Thymus (tissue), 11 donors: Measurements from ENCODE around the gene DNAJC16. TPM values are rescaled to one million over a fixed set of nuclear protein-coding genes. Genes with fewer than 3 reads are reported as not detected.
"Not testable (repeated sequence)": the region's sequence is repeated elsewhere in the genome, so short reads cannot be mapped to it uniquely, and the experiment has no call there.

Experiments
- DNase-seq, 9 donors: peaks; one replicate each; pipeline ENCODE4 v3.0.0-alpha.2; 2013; ENCODE audit warnings: low spot score in 9 of 9, low read depth in 6 of 9, missing footprints in 1 of 9
- H3K27ac ChIP-seq, 2 donors: one replicate each; pipeline ENCODE4 v1.5.1; 2013; ENCODE audit warnings: control low read depth in 1 of 2, low read depth in 1 of 2, low read length in 1 of 2, mild to moderate bottlenecking in 1 of 2, moderate library complexity in 1 of 2
- H3K27me3 ChIP-seq, 2 donors: one replicate each; pipeline ENCODE4 v1.5.1; 2013; ENCODE audit warnings: low read length in 1 of 2; ENCODE audit not compliant: control insufficient read depth in 2 of 2, insufficient read depth in 1 of 2
- H3K36me3 ChIP-seq, 2 donors: one replicate each; pipeline ENCODE4 v1.5.1; 2013; ENCODE audit warnings: low read length in 1 of 2, mild to moderate bottlenecking in 1 of 2, moderate library complexity in 1 of 2; ENCODE audit not compliant: control insufficient read depth in 2 of 2, insufficient read depth in 2 of 2
- H3K4me1 ChIP-seq, 2 donors: one replicate each; pipeline ENCODE4 v1.5.1; 2013; ENCODE audit warnings: low read length in 2 of 2; ENCODE audit not compliant: control insufficient read depth in 2 of 2, insufficient read depth in 2 of 2
- H3K4me3 ChIP-seq, 2 donors: one replicate each; pipeline ENCODE4 v1.5.1; 2013; ENCODE audit warnings: low read length in 2 of 2, control low read depth in 1 of 2, mild to moderate bottlenecking in 1 of 2
- H3K9me3 ChIP-seq, 2 donors: one replicate each; pipeline ENCODE4 v1.5.1; 2013; ENCODE audit warnings: low read length in 1 of 2, mild to moderate bottlenecking in 1 of 2; ENCODE audit not compliant: control insufficient read depth in 2 of 2, insufficient read depth in 1 of 2
- WGBS: extraction: QIAGEN DNeasy Blood & Tissue Kit; methylation state at CpG from one replicate; pipeline ENCODE4 v1.1.7; 2013; 5-methylcytosine and 5-hydroxymethylcytosine counted together
- polyA plus RNA-seq: library from polyadenylated mRNA; stranded (reverse); fragments of 200-250 nt; gene quantifications from one replicate; pipeline ENCODE4 v1.2.3, GENCODE V29; 2013
- total RNA-seq: library from RNA; stranded (reverse); fragments of 120-200 nt; gene quantifications from one replicate; pipeline ENCODE4 v1.2.4, GENCODE V29; 2013
- donor health status: healthy.

Gene DNAJC16
- total and polyA plus RNA-seq, 2 donors, result 6.5 to 8.4 TPM

DNA sequence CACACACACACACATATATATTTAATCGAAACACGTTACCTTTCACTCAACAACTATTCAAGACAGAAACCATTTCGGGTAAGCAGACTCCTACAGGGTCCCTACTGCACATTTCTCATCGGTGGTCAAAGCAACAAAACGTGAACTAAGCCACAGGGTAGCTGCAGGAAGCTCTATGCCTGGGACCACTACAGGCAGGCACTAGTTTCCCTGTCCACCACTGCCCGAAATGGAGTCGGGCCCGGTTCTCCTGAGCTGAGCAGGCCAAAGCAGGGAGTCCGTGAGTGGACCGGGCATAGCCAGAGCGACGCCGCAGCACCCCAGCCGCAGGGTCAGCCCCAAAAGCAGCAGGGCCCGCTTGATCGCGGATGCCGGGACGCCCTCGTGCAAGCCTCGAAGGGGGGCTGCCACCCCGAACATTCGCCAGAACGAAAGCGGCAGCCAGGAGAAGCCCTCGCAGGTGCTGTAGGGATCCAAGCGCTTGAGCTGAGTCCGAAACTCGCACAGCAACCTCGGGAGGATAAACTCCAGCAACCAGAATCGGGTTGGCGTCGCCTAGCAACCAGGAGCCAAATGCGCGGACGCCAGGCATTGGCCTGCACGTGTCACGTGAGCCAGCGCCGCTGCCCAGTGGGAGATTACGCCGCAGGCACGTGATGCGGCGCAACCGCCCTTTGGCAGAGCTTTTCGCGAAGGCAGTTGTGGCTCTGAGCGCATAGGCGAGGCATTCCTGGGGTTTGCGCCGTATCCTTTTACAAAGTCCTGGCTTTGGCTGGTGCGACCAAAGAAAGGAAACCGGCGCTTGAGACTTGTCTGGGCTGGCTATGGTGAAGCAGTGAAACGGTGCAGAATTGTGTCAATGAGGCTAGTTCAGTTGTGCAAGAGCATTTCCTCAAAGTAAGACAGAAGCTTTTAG, 76.7 kb downstream of the DNAJC16 start:
- DNase-seq, result peak; percentile 80 to 95 (median 86)
- Histone ChIP-seq H3K4me1 (peaks cover 7 to 11% of the 10 kb centered on the region in 2 donors), H3K27me3 (no peaks in the 10 kb centered on the region), H3K27ac (peak overlapping the region; percentile 72 to 74), H3K9me3 (peaks cover 0 to 5% of the 10 kb centered on the region in 2 donors), H3K4me3 (peak overlapping the region; percentile 68 to 72), H3K36me3 (no peaks in the 10 kb centered on the region)
- WGBS, result 3% methylated on average over 56 of the region's 56 CpGs

DNA sequence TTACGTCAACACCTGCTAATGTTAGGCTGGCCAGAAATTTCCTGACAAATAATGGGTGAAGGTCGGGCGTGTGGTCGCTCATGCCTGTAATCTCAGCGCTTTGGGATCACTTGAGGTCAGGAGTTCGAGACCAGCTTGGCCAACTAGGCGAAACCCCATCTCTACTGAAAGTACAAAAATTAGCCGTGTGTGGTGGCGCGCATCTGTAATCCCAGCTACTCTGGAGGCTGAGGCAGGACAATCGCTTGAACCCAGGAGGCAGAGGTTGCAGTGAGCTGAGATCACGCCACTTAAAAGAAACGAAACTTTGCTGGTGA, 77.3 kb downstream of the DNAJC16 start:
- Histone ChIP-seq H3K27ac (peak overlapping the region; percentile 46 to 70), H3K4me1 (peaks cover 7 to 11% of the 10 kb centered on the region in 2 donors), H3K4me3 (peak overlapping the region; percentile 68 to 72)
- not testable (repeated sequence) for DNase-seq, H3K36me3 ChIP-seq, H3K27me3 ChIP-seq, H3K9me3 ChIP-seq
- 71% methylated on average over 13 of the region's 13 CpGs for WGBS

DNA sequence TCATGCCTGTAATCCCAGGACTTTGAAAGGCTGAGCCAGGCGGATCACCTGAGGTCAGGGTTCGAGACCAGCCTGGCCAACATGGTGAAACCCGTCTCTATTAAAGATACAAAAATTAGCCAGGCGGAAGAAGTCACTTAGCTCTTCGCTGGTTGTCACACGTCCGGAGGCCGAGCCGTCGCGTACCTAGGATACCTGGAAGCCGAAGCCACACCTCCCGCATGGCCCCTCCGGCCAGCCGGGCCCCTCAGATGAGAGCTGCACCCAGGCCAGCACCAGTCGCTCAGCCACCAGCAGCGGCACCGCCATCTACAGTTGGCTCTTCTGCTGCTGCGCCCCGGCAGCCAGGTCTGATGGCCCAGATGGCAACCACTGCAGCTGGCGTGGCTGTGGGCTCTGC, 77.8 kb downstream of the DNAJC16 start:
- DNase-seq, result not testable (repeated sequence)
- H3K27ac ChIP-seq, result peak overlapping the region in 1 of 2 donors; percentile 27
- WGBS, result 99% methylated on average over 21 of the region's 21 CpGs

DNA sequence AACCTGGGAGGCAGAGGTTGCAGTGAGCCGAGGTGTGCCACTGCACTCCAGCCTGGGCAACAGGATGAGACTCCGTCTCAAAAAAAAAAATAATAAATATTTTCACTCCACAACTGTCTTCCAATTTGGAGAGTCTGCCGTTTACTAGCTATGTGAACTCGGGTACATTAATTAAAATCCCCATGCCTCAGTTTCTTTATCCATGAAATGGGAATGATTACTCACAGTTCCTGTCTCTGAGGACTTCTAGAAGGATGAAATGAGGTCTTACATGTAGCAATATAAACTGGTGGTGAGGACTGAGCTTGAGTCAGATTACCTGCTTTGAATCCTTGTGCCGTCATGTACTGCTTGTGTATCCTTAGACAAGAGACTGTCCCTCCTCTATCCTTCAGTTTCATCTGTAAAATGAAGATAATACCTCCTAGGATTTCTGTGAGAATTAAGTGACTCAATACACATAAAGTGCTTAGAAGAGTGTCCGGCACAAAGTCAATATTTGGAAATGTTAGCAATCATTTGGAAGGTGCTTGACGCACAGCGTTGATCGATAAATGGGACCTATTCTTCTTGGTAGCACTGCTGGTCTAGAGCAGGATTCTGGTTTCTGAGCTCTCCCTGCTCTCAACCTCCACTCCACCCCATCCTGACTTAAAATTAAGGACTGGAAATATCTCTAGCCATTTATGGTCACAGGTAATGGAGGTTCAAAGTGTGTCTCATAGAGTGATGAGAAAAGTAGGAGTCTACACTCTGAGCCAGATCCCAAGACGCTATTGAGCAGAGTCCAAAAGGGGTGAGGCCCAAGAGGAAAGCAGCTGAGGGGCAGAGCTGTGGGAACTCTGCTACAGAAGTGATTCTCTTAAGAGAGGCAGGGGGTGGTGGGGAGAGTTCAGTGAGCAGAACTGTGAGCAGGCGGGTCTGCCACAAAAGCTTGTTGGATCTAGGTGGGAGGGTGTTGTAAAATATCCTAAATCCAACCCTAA, 79.0 kb downstream of the DNAJC16 start:
- H3K27ac ChIP-seq, result no peak overlapping the region
- no peak overlapping the region for H3K4me3 ChIP-seq
- H3K36me3 ChIP-seq, result no peaks in the 10 kb centered on the region
- no peaks in the 10 kb centered on the region for H3K27me3 ChIP-seq
- WGBS, result 94% methylated on average over 11 of the region's 11 CpGs
- H3K4me1 ChIP-seq, result peaks cover 7 to 11% of the 10 kb centered on the region in 2 donors
- peaks cover 0 to 5% of the 10 kb centered on the region in 2 donors for H3K9me3 ChIP-seq
- DNase-seq, result no peak

More for the DNA sequence above, 77.8 kb downstream of the DNAJC16 start:
- peaks cover 7 to 11% of the 10 kb centered on the region in 2 donors for H3K4me1 ChIP-seq
- H3K36me3 ChIP-seq, H3K9me3 ChIP-seq, H3K4me3 ChIP-seq, H3K27me3 ChIP-seq: not testable (repeated sequence)

DNA sequence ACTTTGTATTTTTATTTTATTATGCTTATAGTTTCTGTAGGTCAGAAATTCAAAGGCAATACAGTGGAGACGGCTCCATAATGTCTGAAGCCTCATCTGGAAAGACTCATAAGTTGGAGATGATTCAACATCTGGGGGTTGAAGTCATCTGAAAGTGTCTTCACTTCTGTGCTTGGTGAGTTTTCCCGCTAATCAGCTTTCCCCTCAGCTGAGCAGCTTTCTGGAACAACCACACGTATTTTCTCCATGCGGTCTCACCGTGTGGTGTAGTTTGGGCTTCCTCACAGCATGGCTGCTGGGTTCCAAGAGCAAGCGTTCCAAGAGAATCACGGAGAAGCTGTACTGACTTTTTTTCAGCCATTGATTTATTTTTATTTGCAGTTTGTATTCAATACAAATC, 83.0 kb downstream of the DNAJC16 start:
- no peaks in the 10 kb centered on the region for H3K36me3 ChIP-seq
- H3K4me1 ChIP-seq, result no peaks in the 10 kb centered on the region
- H3K27me3 ChIP-seq, result no peaks in the 10 kb centered on the region
- no peaks in the 10 kb centered on the region for H3K9me3 ChIP-seq
- WGBS, result 96% methylated on average over 7 of the region's 7 CpGs
- H3K4me3 ChIP-seq, result no peak overlapping the region
- H3K27ac ChIP-seq, result no peak overlapping the region
- no peak for DNase-seq

DNA sequence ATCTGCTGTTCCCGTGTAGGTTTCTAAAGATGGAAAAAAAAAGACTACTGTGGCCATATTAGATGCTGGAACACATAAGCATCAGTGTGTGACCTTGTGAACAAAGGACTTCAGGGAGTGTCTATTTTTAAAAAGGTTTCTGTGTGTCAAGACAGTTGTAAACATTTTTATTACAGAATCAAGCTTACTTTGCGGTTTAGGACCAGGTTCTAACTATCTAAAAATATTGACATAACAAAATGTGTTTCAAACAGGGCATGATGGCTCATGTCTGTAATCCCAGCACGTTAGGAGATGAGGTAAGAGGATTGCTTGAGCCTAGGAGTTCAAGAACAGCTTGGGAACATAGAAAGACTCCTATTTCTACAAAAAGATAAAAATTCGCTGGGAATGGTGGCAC, 83.5 kb downstream of the DNAJC16 start:
- no peak overlapping the region for H3K27ac ChIP-seq
- WGBS, result 86% methylated on average over 4 of the region's 4 CpGs
- no peak for DNase-seq
- no peaks in the 10 kb centered on the region for H3K9me3 ChIP-seq
- no peaks in the 10 kb centered on the region for H3K36me3 ChIP-seq
- H3K4me1 ChIP-seq, result no peaks in the 10 kb centered on the region
- no peak overlapping the region for H3K4me3 ChIP-seq
- no peaks in the 10 kb centered on the region for H3K27me3 ChIP-seq

DNA sequence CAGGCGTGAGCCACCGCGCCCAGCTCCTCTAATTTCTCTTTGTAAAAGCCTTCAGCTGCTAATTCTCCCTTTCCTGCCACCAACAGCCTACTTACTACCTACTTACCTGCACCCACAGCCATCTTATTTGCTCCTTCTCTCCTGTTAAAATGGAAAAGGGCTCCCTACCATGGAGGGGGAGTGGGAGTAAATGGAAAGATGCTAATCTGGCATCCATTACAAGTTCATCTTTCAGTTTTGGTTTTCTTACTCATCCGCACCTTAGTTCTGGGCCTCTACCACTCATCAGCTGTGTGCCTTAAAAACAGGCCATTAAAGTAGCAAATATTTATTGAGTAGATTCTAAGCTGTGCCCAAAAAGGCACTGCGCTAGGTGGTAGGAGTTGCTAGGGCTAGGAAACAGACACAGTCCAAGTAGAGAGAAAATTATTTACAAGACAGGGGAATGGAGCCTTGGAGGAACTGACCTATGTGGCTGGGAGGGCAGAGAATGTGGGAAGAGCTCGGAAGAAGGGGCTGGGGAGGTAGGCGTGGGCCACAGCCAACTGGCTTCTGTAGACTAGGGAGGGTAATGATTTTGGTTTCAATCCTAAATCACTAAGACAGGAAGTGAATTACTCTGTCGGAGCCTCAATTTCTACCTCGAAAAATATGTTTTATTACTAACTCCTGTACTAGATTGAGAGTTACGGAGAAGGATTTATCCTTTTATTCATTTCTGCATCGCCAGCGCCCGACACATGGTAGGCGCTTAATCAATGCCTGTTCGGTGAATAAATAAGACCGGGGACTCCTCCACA, 89.9 kb downstream of the DNAJC16 start:
- no peaks in the 10 kb centered on the region for H3K27me3 ChIP-seq
- peak overlapping the region; percentile 79 to 96 for H3K27ac ChIP-seq
- WGBS, result 38% methylated on average over 16 of the region's 16 CpGs
- no peak for DNase-seq
- no peaks in the 10 kb centered on the region for H3K36me3 ChIP-seq
- H3K4me3 ChIP-seq, result peak overlapping the region; percentile 94 to 95
- peaks cover 7 to 10% of the 10 kb centered on the region in 2 donors for H3K4me1 ChIP-seq
- no peaks in the 10 kb centered on the region for H3K9me3 ChIP-seq

DNA sequence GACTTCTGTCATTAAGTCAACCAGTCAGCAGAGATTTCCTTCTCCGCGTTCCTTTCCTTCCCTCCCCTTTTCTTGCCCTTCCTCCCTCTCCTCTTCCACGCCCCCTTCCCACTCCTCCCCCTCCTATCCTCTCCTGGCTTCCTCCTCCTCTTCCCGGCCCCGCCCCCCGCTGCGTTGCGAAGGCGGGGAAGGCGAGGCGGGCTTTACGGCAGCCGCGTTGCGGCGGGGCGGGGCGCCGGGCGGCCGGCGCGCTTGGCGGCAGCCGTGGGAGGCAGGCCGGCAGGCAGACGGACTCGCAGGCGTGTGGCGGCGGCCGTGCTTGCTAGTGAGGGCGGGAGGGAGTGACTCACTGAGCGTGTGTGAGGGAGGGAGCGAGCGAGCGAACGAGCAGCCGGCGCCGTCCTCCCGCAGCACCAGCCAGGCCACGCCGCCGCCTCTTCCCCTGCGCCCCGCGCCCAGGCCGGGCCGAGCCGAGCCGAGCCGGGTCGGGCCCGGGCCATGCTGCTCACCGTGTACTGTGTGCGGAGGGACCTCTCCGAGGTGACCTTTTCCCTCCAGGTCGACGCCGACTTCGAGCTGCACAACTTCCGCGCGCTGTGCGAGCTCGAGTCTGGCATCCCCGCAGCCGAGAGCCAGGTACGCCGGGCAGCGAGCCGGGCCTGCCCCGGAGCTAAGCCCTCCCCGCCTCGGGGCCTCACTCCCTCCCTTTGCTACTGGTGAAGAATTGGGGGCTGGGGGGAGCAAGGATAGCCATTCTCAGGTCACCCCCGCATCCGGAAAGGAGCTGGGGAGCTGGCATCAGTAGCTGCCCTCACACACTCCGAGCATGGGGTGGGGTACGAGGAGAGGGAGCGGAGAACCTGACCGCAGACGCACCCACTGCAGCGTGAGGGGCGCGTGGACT, 90.8 kb downstream of the DNAJC16 start, which contains the start of gene DDI2:
Gene DDI2 (plus strand): TSS at position 286 of the 904 bp plus-strand sequence. CDS start 213 bp downstream, at position 499.
- H3K4me3 ChIP-seq, result peak within 1 kb of the TSS; percentile 94 to 95
- H3K27me3 ChIP-seq, result no peaks in the 10 kb centered on the region
- DNase-seq, result peak; percentile 63 to 93 (median 82)
- H3K4me1 ChIP-seq, result peaks cover 7 to 10% of the 10 kb centered on the region in 2 donors
- H3K9me3 ChIP-seq, result no peaks in the 10 kb centered on the region
- WGBS, result under 1% methylated on average over 86 of the region's 86 CpGs
- H3K36me3 ChIP-seq, result no peaks in the 10 kb centered on the region
- H3K27ac ChIP-seq, result peak within 1 kb of the TSS; percentile 79 to 96
